Neural progenitor cell (in vitro differentiated cells): ENCODE results near the gene ARHGAP15. TPM values are rescaled to one million over a fixed set of nuclear protein-coding genes. Genes with fewer than 3 reads are reported as not detected.

Experiments used
- DNase-seq: peaks from one replicate; pipeline ENCODE4 v3.0.0-alpha.2; 2016; ENCODE audit warnings: low spot score
- H2AFZ ChIP-seq: fragments of 200-600 bp; sonication (generic); replicated peaks from 2 replicates; pipeline ENCODE4 v1.6.1; 2016; ENCODE audit warnings: antibody characterized with exemption
- H3F3A ChIP-seq: fragments of 200-600 bp; sonication (generic); 2 replicates; pipeline ENCODE4 v1.6.1; 2016; ENCODE audit warnings: antibody characterized with exemption, low read depth
- H3K27ac ChIP-seq: fragments of 200-600 bp; sonication (generic); 2 replicates; pipeline ENCODE4 v1.5.1; 2016; ENCODE audit warnings: mild to moderate bottlenecking
- H3K27me3 ChIP-seq: fragments of 200-600 bp; sonication (generic); 2 replicates; pipeline ENCODE4 v1.6.1; 2016; ENCODE audit warnings: mild to moderate bottlenecking, moderate library complexity
- H3K36me3 ChIP-seq: fragments of 200-600 bp; sonication (generic); 2 replicates; pipeline ENCODE4 v1.5.1; 2016
- H3K4me1 ChIP-seq: fragments of 200-600 bp; sonication (generic); 2 replicates; pipeline ENCODE4 v1.6.1; 2016; ENCODE audit warnings: mixed run types
- H3K4me2 ChIP-seq: fragments of 200-600 bp; sonication (generic); 2 replicates; pipeline ENCODE4 v1.6.1; 2016
- H3K4me3 ChIP-seq: fragments of 200-600 bp; sonication (generic); 2 replicates; pipeline ENCODE4 v1.5.1; 2016
- H3K79me2 ChIP-seq: fragments of 200-600 bp; sonication (generic); 2 replicates; pipeline ENCODE4 v1.6.1; 2016; ENCODE audit warnings: low read depth
- H3K9ac ChIP-seq: fragments of 200-600 bp; sonication (generic); 2 replicates; pipeline ENCODE4 v1.6.1; 2016
- H3K9me3 ChIP-seq: fragments of 200-600 bp; sonication (generic); 2 replicates; pipeline ENCODE4 v1.5.1; 2016; ENCODE audit warnings: low read depth
- H4K20me1 ChIP-seq: fragments of 200-600 bp; sonication (generic); 2 replicates; pipeline ENCODE4 v1.6.1; 2016; ENCODE audit warnings: low read depth
- H3K27ac Mint-ChIP-seq: 3 replicates; pipeline ENCODE4 v1.8.0; 2021; ENCODE audit warnings: mixed read lengths
- H3K27me3 Mint-ChIP-seq: 2 replicates; pipeline ENCODE4 v1.8.0; 2022; ENCODE audit warnings: low read depth, mild to moderate bottlenecking, inconsistent platforms, moderate library complexity, mixed read lengths; ENCODE audit not compliant: insufficient read depth
- H3K36me3 Mint-ChIP-seq: 3 replicates; pipeline ENCODE4 v1.8.0; 2021; ENCODE audit warnings: mixed read lengths
- H3K4me1 Mint-ChIP-seq: 3 replicates; pipeline ENCODE4 v1.8.0; 2021; ENCODE audit warnings: mixed read lengths
- H3K4me3 Mint-ChIP-seq: 3 replicates; pipeline ENCODE4 v1.8.0; 2021; ENCODE audit warnings: mild to moderate bottlenecking, moderate library complexity, mixed read lengths
- H3K9me3 Mint-ChIP-seq: 3 replicates; pipeline ENCODE4 v1.8.0; 2020; ENCODE audit warnings: mixed read lengths
- CTCF ChIP-seq: fragments of 200-600 bp; sonication (generic); IDR thresholded peaks from 2 replicates; pipeline ENCODE4 v1.5.1; 2017; ENCODE audit warnings: antibody characterized with exemption, mild to moderate bottlenecking
- EZH2 ChIP-seq: fragments of 200-600 bp; sonication (generic); IDR thresholded peaks from 2 replicates; pipeline ENCODE4 v1.6.1; 2017; ENCODE audit warnings: antibody characterized with exemption, mild to moderate bottlenecking, moderate library complexity
- EZH2phosphoT487 ChIP-seq: fragments of 200-600 bp; sonication (generic); IDR thresholded peaks from 2 replicates; pipeline ENCODE4 v1.6.1; 2017; ENCODE audit warnings: antibody characterized with exemption
- total RNA-seq: library from RNA; depleted of rRNA; stranded (reverse); fragments of >200 nt; gene quantifications from 2 replicates; pipeline ENCODE4 v1.2.3, GENCODE V29; 2015; ENCODE audit warnings: low replicate concordance

The ARHGAP15 gene
- total RNA-seq, 1 donor from 2014 or later: 5.9 TPM

- DNase-seq: no peak
- H3K27me3 Mint-ChIP-seq: no peaks in the 10 kb centered on the region
- no peaks in the 10 kb centered on the region for H3F3A ChIP-seq
- H3K4me2 ChIP-seq: no peak overlapping the region
- no peaks in the 10 kb centered on the region for H4K20me1 ChIP-seq
- no peak overlapping the region for H3K4me3 Mint-ChIP-seq
- no peaks in the 10 kb centered on the region for H3K9me3 ChIP-seq
- no peaks in the 10 kb centered on the region for H3K27me3 ChIP-seq
- no peaks in the 10 kb centered on the region for H3K36me3 ChIP-seq
- no peak overlapping the region for H3K9ac ChIP-seq
- peaks cover 7% of the 10 kb centered on the region for H3K4me1 Mint-ChIP-seq
- no peak overlapping the region for H3K27ac ChIP-seq
- no peak overlapping the region for H3K27ac Mint-ChIP-seq
- peaks cover 8% of the 10 kb centered on the region for H3K4me1 ChIP-seq
- no peaks in the 10 kb centered on the region for H3K36me3 Mint-ChIP-seq
- TF ChIP-seq EZH2 (no peak), EZH2phosphoT487 (no peak), CTCF (no peak)
- H3K79me2 ChIP-seq: no peaks in the 10 kb centered on the region
- no peak overlapping the region for H3K4me3 ChIP-seq
- no peaks in the 10 kb centered on the region for H3K9me3 Mint-ChIP-seq
- H2AFZ ChIP-seq: no peak overlapping the region
Measured at GRCh38 chr2:143698352-143698751, 569.1 kb downstream of the ARHGAP15 start.

GRCh38 chr2:143698888-143699570, 569.8 kb downstream of the ARHGAP15 start:
- no peak overlapping the region for H3K9ac ChIP-seq
- H3K4me3 ChIP-seq: no peak overlapping the region
- H3K27me3 ChIP-seq: no peaks in the 10 kb centered on the region
- H3K27ac ChIP-seq: no peak overlapping the region
- Mint-ChIP-seq H3K36me3 (no peaks in the 10 kb centered on the region), H3K4me3 (no peak overlapping the region), H3K27me3 (no peaks in the 10 kb centered on the region), H3K27ac (no peak overlapping the region), H3K4me1 (peaks cover 3% of the 10 kb centered on the region), H3K9me3 (no peaks in the 10 kb centered on the region)
- H4K20me1 ChIP-seq: no peaks in the 10 kb centered on the region
- DNase-seq: no peak
- H2AFZ ChIP-seq: no peak overlapping the region
- no peaks in the 10 kb centered on the region for H3K36me3 ChIP-seq
- H3K9me3 ChIP-seq: no peaks in the 10 kb centered on the region
- TF ChIP-seq CTCF: no peak
- no peak for TF ChIP-seq EZH2phosphoT487
- H3K4me1 ChIP-seq: peaks cover 6% of the 10 kb centered on the region
- H3K79me2 ChIP-seq: no peaks in the 10 kb centered on the region
- no peaks in the 10 kb centered on the region for H3F3A ChIP-seq
- H3K4me2 ChIP-seq: no peak overlapping the region

- Histone ChIP-seq H3K36me3 (no peaks in the 10 kb centered on the region), H3K27me3 (no peaks in the 10 kb centered on the region), H3K4me2 (no peak overlapping the region), H3K4me3 (no peak overlapping the region), H3F3A (no peaks in the 10 kb centered on the region), H2AFZ (no peak overlapping the region), H4K20me1 (no peaks in the 10 kb centered on the region), H3K27ac (no peak overlapping the region), H3K79me2 (no peaks in the 10 kb centered on the region), H3K9me3 (no peaks in the 10 kb centered on the region), H3K9ac (no peak overlapping the region), H3K4me1 (no peaks in the 10 kb centered on the region)
- TF ChIP-seq EZH2: no peak
- no peak for TF ChIP-seq CTCF
- TF ChIP-seq EZH2phosphoT487: no peak
- H3K9me3 Mint-ChIP-seq: no peaks in the 10 kb centered on the region
- no peak overlapping the region for H3K4me3 Mint-ChIP-seq
- H3K36me3 Mint-ChIP-seq: no peaks in the 10 kb centered on the region
- peaks cover 2% of the 10 kb centered on the region for H3K27me3 Mint-ChIP-seq
- no peak overlapping the region for H3K27ac Mint-ChIP-seq
- H3K4me1 Mint-ChIP-seq: no peaks in the 10 kb centered on the region
- DNase-seq: no peak
Measured at GRCh38 chr2:143700865-143701264, 571.6 kb downstream of the ARHGAP15 start.
